Fibroblast of the conjunctiva (primary cell): ENCODE measurements around the gene TSGA10.
"Not testable (repeated sequence)": the region's sequence is repeated elsewhere in the genome, so short reads cannot be mapped to it uniquely, and the experiment has no call there.

ENCODE experiments used
- DNase-seq: peaks from one replicate; pipeline ENCODE4 v3.0.0-alpha.2; 2010; ENCODE audit warnings: low read depth

The TSGA10 gene

GRCh38 chr2:99072551-99072950 is 82.2 kb downstream of the TSGA10 start:
- DNase-seq: no peak

GRCh38 chr2:99067871-99068625 is 86.7 kb downstream of the TSGA10 start:
- no peak for DNase-seq

- peak; percentile 39 for DNase-seq
These were observed 88.4 kb downstream of the TSGA10 start for GRCh38 chr2:99066075-99066958.

GRCh38 chr2:99049187-99049586 is 105.6 kb downstream of the TSGA10 start:
- not testable (repeated sequence) for DNase-seq

GRCh38 chr2:99040736-99041300 is 113.9 kb downstream of the TSGA10 start:
- peak; percentile 9 for DNase-seq

GRCh38 chr2:99035920-99036319 is 118.8 kb downstream of the TSGA10 start:
- no peak for DNase-seq

- no peak for DNase-seq
These were observed 122.0 kb downstream of the TSGA10 start for GRCh38 chr2:99032786-99033185.

GRCh38 chr2:99032001-99032400 is 122.7 kb downstream of the TSGA10 start:
- no peak for DNase-seq

- no peak for DNase-seq
These were observed 123.3 kb downstream of the TSGA10 start for GRCh38 chr2:99031481-99031880.

- no peak for DNase-seq
These were observed 126.2 kb downstream of the TSGA10 start for GRCh38 chr2:99028558-99028957.

- DNase-seq: no peak
These were observed 126.9 kb downstream of the TSGA10 start for GRCh38 chr2:99027856-99028255.

GRCh38 chr2:99000708-99001107 is 154.0 kb downstream of the TSGA10 start:
- DNase-seq: no peak

GRCh38 chr2:98988695-98989094 is 166.0 kb downstream of the TSGA10 start:
- not testable (repeated sequence) for DNase-seq

- no peak for DNase-seq
These were observed 168.7 kb downstream of the TSGA10 start for GRCh38 chr2:98985905-98986666.

- DNase-seq: no peak
These were observed 179.1 kb downstream of the TSGA10 start for GRCh38 chr2:98975611-98976010.

GRCh38 chr2:98972582-98973167 is 182.1 kb downstream of the TSGA10 start:
- no peak for DNase-seq

- DNase-seq: no peak
These were observed 194.8 kb downstream of the TSGA10 start for GRCh38 chr2:98959810-98960507.

GRCh38 chr2:98952966-98953365 is 201.8 kb downstream of the TSGA10 start:
- DNase-seq: no peak

- DNase-seq: no peak
These were observed 205.6 kb downstream of the TSGA10 start for GRCh38 chr2:98948956-98949739.

- DNase-seq: no peak
These were observed 207.2 kb downstream of the TSGA10 start for GRCh38 chr2:98947554-98947953.
